Neural cell (in vitro differentiated cells): ENCODE measurements around the gene MYH2.

ENCODE experiments used
- EP300 ChIP-seq: fragments of 450-650 bp; conservative IDR thresholded peaks from 2 replicates; pipeline ENCODE4 v1.6.1; 2014; ENCODE audit warnings: antibody characterized with exemption, mild to moderate bottlenecking, moderate library complexity; ENCODE audit not compliant: poor library complexity, severe bottlenecking
- EZH2 ChIP-seq: fragments of 200-600, 300-800 bp; shearing (Covaris generic), sonication (generic); IDR thresholded peaks from 2 replicates; pipeline ENCODE4 v1.6.1; 2014; ENCODE audit warnings: antibody characterized with exemption, low read length, borderline replicate concordance, mild to moderate bottlenecking; ENCODE audit not compliant: insufficient read depth, poor library complexity, severe bottlenecking
- MXI1 ChIP-seq: fragments of 450-650 bp; conservative IDR thresholded peaks from 2 replicates; pipeline ENCODE4 v1.6.1; 2014; ENCODE audit warnings: antibody characterized with exemption, mild to moderate bottlenecking; ENCODE audit not compliant: poor library complexity, severe bottlenecking
- POLR2AphosphoS5 ChIP-seq: IDR thresholded peaks from 2 replicates; pipeline ENCODE4 v1.6.1; 2012
- RAD21 ChIP-seq: fragments of 450-650 bp; conservative IDR thresholded peaks from 2 replicates; pipeline ENCODE4 v1.6.1; 2014; ENCODE audit warnings: antibody characterized with exemption, mild to moderate bottlenecking, moderate library complexity
- TAF1 ChIP-seq: IDR thresholded peaks from 2 replicates; pipeline ENCODE4 v1.6.1; 2012; ENCODE audit warnings: low read depth
- TF ChIP-seq, protein P1 (sequence below): fragments of 450-650 bp; IDR thresholded peaks from 2 replicates; pipeline ENCODE4 v1.5.1; 2014; ENCODE audit warnings: antibody characterized with exemption, mild to moderate bottlenecking, moderate library complexity; ENCODE audit not compliant: poor library complexity, severe bottlenecking
- TF ChIP-seq, protein P2 (sequence below): IDR thresholded peaks from 2 replicates; pipeline ENCODE4 v1.6.1; 2012; ENCODE audit warnings: borderline replicate concordance

DNA sequence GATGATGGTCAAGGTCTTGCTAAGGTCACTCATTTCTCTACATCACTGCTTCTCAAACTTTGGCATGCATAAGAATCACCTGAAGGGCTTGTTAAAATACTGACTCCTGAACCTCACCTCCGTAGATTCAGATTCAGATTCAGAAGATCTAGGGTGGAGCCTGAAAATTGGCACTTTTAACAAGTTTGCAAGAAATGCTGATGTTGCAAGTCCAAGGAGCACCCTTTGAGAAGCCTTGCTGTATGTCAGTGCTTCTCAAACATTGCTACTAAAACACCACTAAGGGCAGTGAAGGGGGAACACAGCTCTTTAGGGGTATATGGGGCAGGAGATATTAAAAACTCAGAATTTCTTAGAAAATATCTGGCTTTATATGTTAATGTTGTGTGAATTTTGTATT is 17.4 kb downstream of the MYH2 start:
- TF ChIP-seq, protein P1, sequence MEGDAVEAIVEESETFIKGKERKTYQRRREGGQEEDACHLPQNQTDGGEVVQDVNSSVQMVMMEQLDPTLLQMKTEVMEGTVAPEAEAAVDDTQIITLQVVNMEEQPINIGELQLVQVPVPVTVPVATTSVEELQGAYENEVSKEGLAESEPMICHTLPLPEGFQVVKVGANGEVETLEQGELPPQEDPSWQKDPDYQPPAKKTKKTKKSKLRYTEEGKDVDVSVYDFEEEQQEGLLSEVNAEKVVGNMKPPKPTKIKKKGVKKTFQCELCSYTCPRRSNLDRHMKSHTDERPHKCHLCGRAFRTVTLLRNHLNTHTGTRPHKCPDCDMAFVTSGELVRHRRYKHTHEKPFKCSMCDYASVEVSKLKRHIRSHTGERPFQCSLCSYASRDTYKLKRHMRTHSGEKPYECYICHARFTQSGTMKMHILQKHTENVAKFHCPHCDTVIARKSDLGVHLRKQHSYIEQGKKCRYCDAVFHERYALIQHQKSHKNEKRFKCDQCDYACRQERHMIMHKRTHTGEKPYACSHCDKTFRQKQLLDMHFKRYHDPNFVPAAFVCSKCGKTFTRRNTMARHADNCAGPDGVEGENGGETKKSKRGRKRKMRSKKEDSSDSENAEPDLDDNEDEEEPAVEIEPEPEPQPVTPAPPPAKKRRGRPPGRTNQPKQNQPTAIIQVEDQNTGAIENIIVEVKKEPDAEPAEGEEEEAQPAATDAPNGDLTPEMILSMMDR, result no peak
- TF ChIP-seq TAF1 (no peak), POLR2AphosphoS5 (no peak), EZH2 (no peak), RAD21 (no peak), MXI1 (no peak), EP300 (no peak)
- TF ChIP-seq, protein P2, sequence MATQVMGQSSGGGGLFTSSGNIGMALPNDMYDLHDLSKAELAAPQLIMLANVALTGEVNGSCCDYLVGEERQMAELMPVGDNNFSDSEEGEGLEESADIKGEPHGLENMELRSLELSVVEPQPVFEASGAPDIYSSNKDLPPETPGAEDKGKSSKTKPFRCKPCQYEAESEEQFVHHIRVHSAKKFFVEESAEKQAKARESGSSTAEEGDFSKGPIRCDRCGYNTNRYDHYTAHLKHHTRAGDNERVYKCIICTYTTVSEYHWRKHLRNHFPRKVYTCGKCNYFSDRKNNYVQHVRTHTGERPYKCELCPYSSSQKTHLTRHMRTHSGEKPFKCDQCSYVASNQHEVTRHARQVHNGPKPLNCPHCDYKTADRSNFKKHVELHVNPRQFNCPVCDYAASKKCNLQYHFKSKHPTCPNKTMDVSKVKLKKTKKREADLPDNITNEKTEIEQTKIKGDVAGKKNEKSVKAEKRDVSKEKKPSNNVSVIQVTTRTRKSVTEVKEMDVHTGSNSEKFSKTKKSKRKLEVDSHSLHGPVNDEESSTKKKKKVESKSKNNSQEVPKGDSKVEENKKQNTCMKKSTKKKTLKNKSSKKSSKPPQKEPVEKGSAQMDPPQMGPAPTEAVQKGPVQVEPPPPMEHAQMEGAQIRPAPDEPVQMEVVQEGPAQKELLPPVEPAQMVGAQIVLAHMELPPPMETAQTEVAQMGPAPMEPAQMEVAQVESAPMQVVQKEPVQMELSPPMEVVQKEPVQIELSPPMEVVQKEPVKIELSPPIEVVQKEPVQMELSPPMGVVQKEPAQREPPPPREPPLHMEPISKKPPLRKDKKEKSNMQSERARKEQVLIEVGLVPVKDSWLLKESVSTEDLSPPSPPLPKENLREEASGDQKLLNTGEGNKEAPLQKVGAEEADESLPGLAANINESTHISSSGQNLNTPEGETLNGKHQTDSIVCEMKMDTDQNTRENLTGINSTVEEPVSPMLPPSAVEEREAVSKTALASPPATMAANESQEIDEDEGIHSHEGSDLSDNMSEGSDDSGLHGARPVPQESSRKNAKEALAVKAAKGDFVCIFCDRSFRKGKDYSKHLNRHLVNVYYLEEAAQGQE, result no peak
